Measurements from ENCODE around the gene RAPGEF6.

Gene RAPGEF6

GRCh38 chr5:131610198-131611063 lies 24.6 kb downstream of the RAPGEF6 start:
- no peak overlapping the region for H3K4me3 ChIP-seq (ENCODE audit: low read depth, low read length)
- DNase-seq: no peak
- no peak for TF ChIP-seq CTCF (IDR thresholded peaks at IDR 0.05; ENCODE audit: low read depth, low read length)
- no peak overlapping the region for H3K27ac ChIP-seq
- H3K27me3 ChIP-seq (ENCODE audit: insufficient read depth, low read depth, severe bottlenecking): no peaks in the 10 kb centered on the region
- no peaks in the 10 kb centered on the region for H3K9me3 ChIP-seq (ENCODE audit: severe bottlenecking)
- peaks cover 2% of the 10 kb centered on the region; the same call in 1 of the 2 replicates for H3K36me3 ChIP-seq

DNA sequence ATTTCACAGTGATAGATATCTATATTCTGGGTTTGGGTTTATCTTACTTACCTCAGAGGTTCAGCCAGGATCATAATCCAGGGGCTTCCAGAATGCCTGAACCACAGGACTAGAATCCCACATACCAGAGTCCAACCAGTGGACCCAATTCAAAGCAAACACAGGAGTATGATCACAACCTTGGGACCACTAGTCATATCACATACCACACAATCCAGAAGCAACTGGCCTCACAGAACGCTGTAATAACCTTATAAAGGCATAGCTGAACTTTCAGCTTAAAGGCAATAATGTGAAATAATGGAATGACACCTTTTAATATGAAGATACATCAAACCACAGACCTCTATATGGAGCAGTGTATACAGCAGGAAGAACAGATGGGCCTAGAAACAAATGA lies 25.3 kb downstream of the RAPGEF6 start:
- no peak overlapping the region for H3K4me3 ChIP-seq (ENCODE audit: low read depth, low read length)
- H3K9me3 ChIP-seq (ENCODE audit: severe bottlenecking): no peaks in the 10 kb centered on the region
- no peaks in the 10 kb centered on the region for H3K27me3 ChIP-seq (ENCODE audit: insufficient read depth, low read depth, severe bottlenecking)
- DNase-seq: no peak
- no peak for TF ChIP-seq CTCF (IDR thresholded peaks at IDR 0.05; ENCODE audit: low read depth, low read length)
- H3K27ac ChIP-seq: no peak overlapping the region
- peaks cover 2% of the 10 kb centered on the region; the same call in 1 of the 2 replicates for H3K36me3 ChIP-seq

GRCh38 chr5:131608597-131608996 lies 26.4 kb downstream of the RAPGEF6 start:
- Histone ChIP-seq H3K4me3 (ENCODE audit: low read depth, low read length) (no peak overlapping the region), H3K9me3 (ENCODE audit: severe bottlenecking) (no peaks in the 10 kb centered on the region), H3K27ac (no peak overlapping the region), H3K36me3 (peaks cover 2% of the 10 kb centered on the region), H3K27me3 (ENCODE audit: insufficient read depth, low read depth, severe bottlenecking) (no peaks in the 10 kb centered on the region)
- no peak for DNase-seq
- no peak for TF ChIP-seq CTCF (IDR thresholded peaks at IDR 0.05; ENCODE audit: low read depth, low read length)

DNA sequence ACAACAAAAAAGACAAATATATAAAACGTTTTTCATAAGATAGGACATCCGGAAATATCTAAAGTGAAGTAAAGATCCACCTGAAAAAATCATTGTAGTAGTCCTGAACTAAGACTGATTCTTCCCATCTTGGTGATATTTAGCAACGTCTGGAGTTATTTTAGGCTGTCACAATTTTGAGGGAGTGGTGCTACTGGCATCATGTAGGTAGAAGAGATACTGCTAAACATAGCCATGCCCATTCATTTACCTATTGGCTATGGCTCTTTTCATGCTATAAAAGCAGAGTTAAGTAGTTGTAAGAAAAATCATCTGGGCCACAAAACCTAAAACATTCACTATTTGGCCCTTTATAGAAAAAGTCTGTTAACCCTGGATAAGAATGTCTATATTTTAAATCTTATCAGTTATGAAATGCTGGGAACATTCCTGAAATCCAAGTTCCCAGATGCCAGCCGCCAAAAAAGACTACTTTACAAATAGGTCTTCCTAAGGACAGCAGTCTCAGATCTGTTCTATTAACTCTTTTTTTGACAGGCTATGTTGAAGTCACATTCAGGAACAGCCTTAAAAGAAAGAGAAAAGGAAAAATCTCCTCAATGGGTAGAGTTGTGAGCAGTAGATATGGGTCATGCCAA lies 27.0 kb downstream of the RAPGEF6 start:
- no peak for TF ChIP-seq CTCF (IDR thresholded peaks at IDR 0.05; ENCODE audit: low read depth, low read length)

GRCh38 chr5:131607418-131607817 lies 27.6 kb downstream of the RAPGEF6 start:
- H3K9me3 ChIP-seq (ENCODE audit: severe bottlenecking): no peaks in the 10 kb centered on the region
- TF ChIP-seq CTCF (IDR thresholded peaks at IDR 0.05; ENCODE audit: low read depth, low read length): no peak
- no peak for DNase-seq
- H3K36me3 ChIP-seq: peaks cover 9% of the 10 kb centered on the region
- H3K27ac ChIP-seq: no peak overlapping the region
- H3K4me3 ChIP-seq (ENCODE audit: low read depth, low read length): no peak overlapping the region
- H3K27me3 ChIP-seq (ENCODE audit: insufficient read depth, low read depth, severe bottlenecking): no peaks in the 10 kb centered on the region

More for the DNA sequence above, 27.0 kb downstream of the RAPGEF6 start:
- DNase-seq: no peak
- no peaks in the 10 kb centered on the region for H3K9me3 ChIP-seq (ENCODE audit: severe bottlenecking)
- no peak overlapping the region for H3K27ac ChIP-seq
- H3K4me3 ChIP-seq (ENCODE audit: low read depth, low read length): no peak overlapping the region
- H3K36me3 ChIP-seq: peaks cover 5% of the 10 kb centered on the region
- H3K27me3 ChIP-seq (ENCODE audit: insufficient read depth, low read depth, severe bottlenecking): no peaks in the 10 kb centered on the region

Data from WERI-Rb-1 (cell line).